Loucy (cell line): ENCODE measurements around the gene SGMS1.
A peak's percentile ranks its signal among the peaks of the same experiment; 100 is the strongest.

ENCODE experiments used
- H2AFZ ChIP-seq: fragments of 200-600 bp; sonication (generic); 2 replicates; pipeline ENCODE4 v1.6.0; 2016; ENCODE audit warnings: antibody characterized with exemption, mild to moderate bottlenecking, low read length, moderate library complexity
- H3F3A ChIP-seq: fragments of 200-600 bp; 2 replicates; pipeline ENCODE4 v1.6.0; 2016; ENCODE audit warnings: antibody characterized with exemption, low read depth, mild to moderate bottlenecking
- H3K27me3 ChIP-seq: fragments of 200-600 bp; sonication (generic); 2 replicates; pipeline ENCODE4 v1.6.1; 2014; ENCODE audit warnings: low read length, mild to moderate bottlenecking; ENCODE audit not compliant: insufficient read depth, poor library complexity, severe bottlenecking
- H3K36me3 ChIP-seq: fragments of 200-600 bp; sonication (generic); 2 replicates; pipeline ENCODE4 v1.6.1; 2016; ENCODE audit warnings: low read length; ENCODE audit not compliant: insufficient read depth
- H3K4me1 ChIP-seq: fragments of 200-600 bp; sonication (generic); 2 replicates; pipeline ENCODE4 v1.5.1; 2014; ENCODE audit warnings: low read length, mild to moderate bottlenecking; ENCODE audit not compliant: insufficient read depth, poor library complexity, severe bottlenecking
- H3K4me2 ChIP-seq: fragments of 200-600 bp; sonication (generic); 2 replicates; pipeline ENCODE4 v1.6.0; 2014; ENCODE audit warnings: antibody characterized with exemption, low read length, low read depth, mild to moderate bottlenecking; ENCODE audit not compliant: poor library complexity, severe bottlenecking
- H3K4me3 ChIP-seq: fragments of 200-600 bp; sonication (generic); 2 replicates; pipeline ENCODE4 v1.5.1; 2014; ENCODE audit warnings: low read length, mild to moderate bottlenecking, mixed read lengths; ENCODE audit not compliant: poor library complexity, severe bottlenecking
- H3K79me2 ChIP-seq: fragments of 200-600 bp; sonication (generic); 2 replicates; pipeline ENCODE4 v1.6.1; 2014; ENCODE audit warnings: low read length; ENCODE audit not compliant: insufficient read depth
- H3K9ac ChIP-seq: fragments of 200-600 bp; sonication (generic); 2 replicates; pipeline ENCODE4 v1.6.0; 2014; ENCODE audit warnings: mild to moderate bottlenecking, low read depth, low read length, moderate library complexity; ENCODE audit not compliant: poor library complexity, severe bottlenecking
- H3K9me2 ChIP-seq: fragments of 200-600 bp; sonication (generic); replicated peaks from 2 replicates; pipeline ENCODE4 v1.6.1; 2016; ENCODE audit warnings: low read depth, low read length, mixed read lengths
- H3K9me3 ChIP-seq: fragments of 200-600 bp; sonication (generic); 2 replicates; pipeline ENCODE4 v1.6.1; 2014; ENCODE audit warnings: mild to moderate bottlenecking, antibody characterized with exemption, low read length, low read depth; ENCODE audit not compliant: insufficient read depth
- H4K20me1 ChIP-seq: fragments of 200-600 bp; sonication (generic); 2 replicates; pipeline ENCODE4 v1.6.0; 2014; ENCODE audit warnings: antibody characterized with exemption, low read length, mild to moderate bottlenecking; ENCODE audit not compliant: insufficient read depth, poor library complexity, severe bottlenecking
- EZH2phosphoT487 ChIP-seq: fragments of 200-600 bp; IDR thresholded peaks from 2 replicates; pipeline ENCODE4 v1.6.1; 2018; ENCODE audit warnings: antibody characterized with exemption, mild to moderate bottlenecking, moderate library complexity, borderline replicate concordance
- TF ChIP-seq, protein P1 (sequence below): fragments of 200-600 bp; sonication (generic); conservative IDR thresholded peaks from 2 replicates; pipeline ENCODE4 v1.5.1; 2014; ENCODE audit warnings: mild to moderate bottlenecking, antibody characterized with exemption, low read length

Gene SGMS1

DNA sequence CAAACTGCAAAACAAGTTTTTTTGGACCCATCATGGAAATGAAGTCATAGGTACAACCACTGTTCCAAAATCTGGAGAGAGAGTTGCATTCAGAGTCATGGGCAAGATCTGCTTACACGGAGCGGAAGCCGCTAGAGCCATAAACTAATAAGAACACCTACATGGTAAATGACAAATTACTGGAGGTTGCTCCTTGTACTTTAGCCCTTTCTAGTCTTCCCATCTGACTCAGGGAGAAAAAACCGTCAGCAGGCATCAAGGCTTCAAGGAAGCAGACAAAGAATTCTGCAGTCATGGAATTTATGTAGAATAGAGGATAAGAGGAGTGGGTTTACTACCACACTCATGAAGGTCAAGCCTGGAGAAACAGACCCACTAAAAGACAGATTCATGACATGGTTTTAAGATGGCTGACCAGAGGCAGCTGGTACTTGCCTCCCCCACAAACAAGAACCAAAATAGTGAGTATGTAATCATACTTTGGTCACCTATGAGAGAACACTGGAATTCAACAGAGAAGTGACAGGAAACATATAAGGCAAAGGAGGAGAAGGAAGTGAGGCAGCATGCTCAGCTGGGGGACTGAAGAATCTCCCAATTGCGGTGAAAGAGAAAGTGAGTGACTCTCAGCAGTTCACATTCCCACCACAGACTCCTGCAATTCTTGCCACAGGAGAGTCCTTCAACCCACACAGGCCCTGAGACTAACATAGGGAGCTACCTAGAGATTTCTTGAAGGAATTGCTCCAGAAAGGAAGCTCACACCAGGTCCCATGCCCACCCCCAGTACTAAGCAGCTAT, 330.0 kb downstream of the SGMS1 start:
- Histone ChIP-seq H3K9me3 (no peaks in the 10 kb centered on the region), H3K4me1 (no peaks in the 10 kb centered on the region), H4K20me1 (no peaks in the 10 kb centered on the region), H3K9ac (no peak overlapping the region), H3F3A (no peaks in the 10 kb centered on the region), H3K9me2 (no peaks in the 10 kb centered on the region), H3K36me3 (no peaks in the 10 kb centered on the region), H3K79me2 (no peaks in the 10 kb centered on the region), H3K27me3 (no peaks in the 10 kb centered on the region), H3K4me2 (no peak overlapping the region), H3K4me3 (no peak overlapping the region), H2AFZ (no peak overlapping the region)
- TF ChIP-seq, protein P1, sequence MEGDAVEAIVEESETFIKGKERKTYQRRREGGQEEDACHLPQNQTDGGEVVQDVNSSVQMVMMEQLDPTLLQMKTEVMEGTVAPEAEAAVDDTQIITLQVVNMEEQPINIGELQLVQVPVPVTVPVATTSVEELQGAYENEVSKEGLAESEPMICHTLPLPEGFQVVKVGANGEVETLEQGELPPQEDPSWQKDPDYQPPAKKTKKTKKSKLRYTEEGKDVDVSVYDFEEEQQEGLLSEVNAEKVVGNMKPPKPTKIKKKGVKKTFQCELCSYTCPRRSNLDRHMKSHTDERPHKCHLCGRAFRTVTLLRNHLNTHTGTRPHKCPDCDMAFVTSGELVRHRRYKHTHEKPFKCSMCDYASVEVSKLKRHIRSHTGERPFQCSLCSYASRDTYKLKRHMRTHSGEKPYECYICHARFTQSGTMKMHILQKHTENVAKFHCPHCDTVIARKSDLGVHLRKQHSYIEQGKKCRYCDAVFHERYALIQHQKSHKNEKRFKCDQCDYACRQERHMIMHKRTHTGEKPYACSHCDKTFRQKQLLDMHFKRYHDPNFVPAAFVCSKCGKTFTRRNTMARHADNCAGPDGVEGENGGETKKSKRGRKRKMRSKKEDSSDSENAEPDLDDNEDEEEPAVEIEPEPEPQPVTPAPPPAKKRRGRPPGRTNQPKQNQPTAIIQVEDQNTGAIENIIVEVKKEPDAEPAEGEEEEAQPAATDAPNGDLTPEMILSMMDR: no peak
- no peak for TF ChIP-seq EZH2phosphoT487

DNA sequence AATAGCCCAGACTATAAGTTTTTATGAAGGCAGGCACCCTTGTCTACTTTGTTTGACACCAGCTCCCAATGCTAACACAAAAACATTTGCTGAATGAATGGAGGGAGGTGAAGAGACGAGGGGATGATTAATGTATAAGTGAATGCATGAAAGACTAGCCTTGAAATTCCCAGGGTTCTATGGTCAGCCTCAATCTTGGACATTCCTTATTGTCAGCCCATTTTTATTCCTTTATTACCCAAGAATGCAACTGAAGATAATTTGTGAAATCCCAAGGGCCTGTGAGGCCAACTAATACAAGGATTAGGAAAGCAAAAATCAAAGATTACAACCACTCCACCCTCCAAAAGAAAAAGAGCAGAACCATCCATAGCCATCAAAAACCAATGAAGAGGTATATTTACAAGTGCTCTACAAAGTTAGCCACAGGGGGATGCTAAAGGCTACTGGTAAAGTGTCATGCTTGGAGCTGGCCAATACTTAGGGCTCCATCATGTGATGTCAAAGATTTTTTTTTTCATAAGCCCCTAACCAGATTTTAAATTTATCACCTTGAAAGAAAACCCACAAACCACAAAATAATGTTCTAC, 332.4 kb downstream of the SGMS1 start:
- Histone ChIP-seq H3K9me3 (no peaks in the 10 kb centered on the region), H4K20me1 (no peaks in the 10 kb centered on the region), H3K9me2 (no peaks in the 10 kb centered on the region), H3K4me1 (no peaks in the 10 kb centered on the region), H3K4me3 (no peak overlapping the region), H3K27me3 (no peaks in the 10 kb centered on the region), H2AFZ (no peak overlapping the region), H3K9ac (no peak overlapping the region), H3K4me2 (no peak overlapping the region), H3F3A (no peaks in the 10 kb centered on the region), H3K79me2 (no peaks in the 10 kb centered on the region), H3K36me3 (no peaks in the 10 kb centered on the region)
- no peak for TF ChIP-seq EZH2phosphoT487
- TF ChIP-seq, protein P1: peak; percentile 46

DNA sequence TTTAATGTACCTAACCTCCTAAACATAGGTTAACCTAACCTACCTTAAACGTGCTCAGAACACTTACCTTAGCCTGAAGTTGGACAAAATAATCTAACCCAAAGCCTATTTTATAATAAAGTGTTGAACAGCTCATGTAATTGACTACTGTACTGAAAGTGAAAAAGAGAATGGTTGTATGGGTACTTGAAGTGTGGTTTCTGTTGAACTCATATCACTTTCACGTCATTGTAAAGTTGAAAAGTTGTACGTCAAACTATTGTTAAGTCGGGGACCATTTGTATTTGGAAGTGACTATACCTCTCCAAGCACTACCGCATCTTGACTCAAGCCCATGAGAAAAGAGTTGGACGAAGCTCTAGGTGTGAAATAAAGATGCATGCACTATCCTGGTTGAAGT, 334.6 kb downstream of the SGMS1 start:
- no peaks in the 10 kb centered on the region for H3K4me1 ChIP-seq

More for the DNA sequence above, 334.6 kb downstream of the SGMS1 start:
- H3K9ac ChIP-seq: no peak overlapping the region
- no peaks in the 10 kb centered on the region for H3K79me2 ChIP-seq
- TF ChIP-seq EZH2phosphoT487: no peak
- TF ChIP-seq, protein P1: no peak
- H2AFZ ChIP-seq: no peak overlapping the region
- H3K27me3 ChIP-seq: no peaks in the 10 kb centered on the region
- H3K36me3 ChIP-seq: no peaks in the 10 kb centered on the region
- H3F3A ChIP-seq: no peaks in the 10 kb centered on the region
- H4K20me1 ChIP-seq: no peaks in the 10 kb centered on the region
- no peaks in the 10 kb centered on the region for H3K9me3 ChIP-seq
- H3K4me3 ChIP-seq: no peak overlapping the region
- H3K9me2 ChIP-seq: no peaks in the 10 kb centered on the region
- H3K4me2 ChIP-seq: no peak overlapping the region
